Tibial artery (tissue), 4 donors: Measurements from ENCODE around the gene CCDC136.

Experiments
- DNase-seq, 2 donors: peaks; one replicate each; pipeline ENCODE4 v3.0.0-alpha.2; 2019
- H3K27ac ChIP-seq, 2 donors: fragments of 200-600 bp; sonication (generic) in 1 of 2; 1 replicate in 1 of 2; 2 replicates in 1 of 2; pipeline ENCODE4 v1.5.1; 2018 to 2019; ENCODE audit warnings: mild to moderate bottlenecking in 1 of 2
- H3K27me3 ChIP-seq, 2 donors: fragments of 200-600 bp; sonication (generic) in 1 of 2; one replicate each; pipeline versions ENCODE4 v1.5.1 to v1.6.0; 2016 to 2019
- H3K36me3 ChIP-seq, 3 donors: fragments of 200-600 bp; sonication (generic) in 2 of 3; one replicate each; pipeline ENCODE4 v1.5.1; 2016 to 2019; ENCODE audit warnings: mild to moderate bottlenecking in 2 of 3
- H3K4me1 ChIP-seq, 4 donors: fragments of 200-600 bp; sonication (generic) in 2 of 4; 1 replicate in 3 of 4; 2 replicates in 1 of 4; pipeline ENCODE4 v1.5.1; 2016 to 2019
- H3K4me3 ChIP-seq, 2 donors: fragments of 200-600 bp; sonication (generic) in 1 of 2; 1 replicate in 1 of 2; 2 replicates in 1 of 2; pipeline ENCODE4 v1.5.1; 2018 to 2019; ENCODE audit warnings: mild to moderate bottlenecking in 2 of 2
- H3K9me3 ChIP-seq, 3 donors: fragments of 200-600 bp; sonication (generic) in 1 of 3; one replicate each; pipeline ENCODE4 v1.5.1; 2016 to 2019
- intact Hi-C: fragments of 100-400 bp; cut with DNase I; formaldehyde crosslinking; loops from one replicate; pipeline ENCODE4 v1.15.0; 2023; ENCODE audit warnings: low total_unique reads
- TF ChIP-seq, protein P1 (sequence below), 2 experiments: fragments of 200-600 bp in 1 of 2; fragments of 450-650 bp in 1 of 2; IDR thresholded peaks; one replicate each; pipeline ENCODE4 v1.5.1; 2017 to 2019; ENCODE audit warnings: antibody characterized with exemption in 2 of 2, mild to moderate bottlenecking in 1 of 2, moderate library complexity in 1 of 2

CCDC136 gene

DNA sequence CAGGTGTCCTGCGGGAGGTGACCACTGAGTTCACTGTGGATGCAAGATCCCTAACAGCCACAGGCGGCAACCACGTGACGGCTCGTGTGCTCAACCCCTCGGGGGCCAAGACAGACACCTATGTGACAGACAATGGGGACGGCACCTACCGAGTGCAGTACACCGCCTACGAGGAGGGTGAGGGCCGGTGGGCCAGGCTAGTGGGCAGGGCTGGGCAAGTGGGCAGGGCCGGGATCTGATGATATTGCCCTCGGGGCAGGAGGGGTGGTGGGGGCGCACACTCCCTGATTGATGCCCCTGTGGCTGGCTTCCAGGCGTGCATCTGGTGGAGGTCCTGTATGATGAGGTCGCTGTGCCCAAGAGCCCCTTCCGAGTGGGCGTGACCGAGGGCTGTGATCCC, 54.2 kb downstream of the CCDC136 start:
- peaks cover 0 to 4% (median 0%) of the 10 kb centered on the region in 4 donors for H3K4me1 ChIP-seq
- peaks cover 43 to 96% (median 92%) of the 10 kb centered on the region in 3 donors for H3K36me3 ChIP-seq
- no peaks in the 10 kb centered on the region for H3K9me3 ChIP-seq
- DNase-seq, result no peak
- intact Hi-C loops, result no loop called here
- H3K27ac ChIP-seq, result no peak overlapping the region
- TF ChIP-seq, protein P1, sequence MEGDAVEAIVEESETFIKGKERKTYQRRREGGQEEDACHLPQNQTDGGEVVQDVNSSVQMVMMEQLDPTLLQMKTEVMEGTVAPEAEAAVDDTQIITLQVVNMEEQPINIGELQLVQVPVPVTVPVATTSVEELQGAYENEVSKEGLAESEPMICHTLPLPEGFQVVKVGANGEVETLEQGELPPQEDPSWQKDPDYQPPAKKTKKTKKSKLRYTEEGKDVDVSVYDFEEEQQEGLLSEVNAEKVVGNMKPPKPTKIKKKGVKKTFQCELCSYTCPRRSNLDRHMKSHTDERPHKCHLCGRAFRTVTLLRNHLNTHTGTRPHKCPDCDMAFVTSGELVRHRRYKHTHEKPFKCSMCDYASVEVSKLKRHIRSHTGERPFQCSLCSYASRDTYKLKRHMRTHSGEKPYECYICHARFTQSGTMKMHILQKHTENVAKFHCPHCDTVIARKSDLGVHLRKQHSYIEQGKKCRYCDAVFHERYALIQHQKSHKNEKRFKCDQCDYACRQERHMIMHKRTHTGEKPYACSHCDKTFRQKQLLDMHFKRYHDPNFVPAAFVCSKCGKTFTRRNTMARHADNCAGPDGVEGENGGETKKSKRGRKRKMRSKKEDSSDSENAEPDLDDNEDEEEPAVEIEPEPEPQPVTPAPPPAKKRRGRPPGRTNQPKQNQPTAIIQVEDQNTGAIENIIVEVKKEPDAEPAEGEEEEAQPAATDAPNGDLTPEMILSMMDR (IDR thresholded peaks at IDR 0.05), result no peak
- no peaks in the 10 kb centered on the region for H3K27me3 ChIP-seq
- no peak overlapping the region for H3K4me3 ChIP-seq

DNA sequence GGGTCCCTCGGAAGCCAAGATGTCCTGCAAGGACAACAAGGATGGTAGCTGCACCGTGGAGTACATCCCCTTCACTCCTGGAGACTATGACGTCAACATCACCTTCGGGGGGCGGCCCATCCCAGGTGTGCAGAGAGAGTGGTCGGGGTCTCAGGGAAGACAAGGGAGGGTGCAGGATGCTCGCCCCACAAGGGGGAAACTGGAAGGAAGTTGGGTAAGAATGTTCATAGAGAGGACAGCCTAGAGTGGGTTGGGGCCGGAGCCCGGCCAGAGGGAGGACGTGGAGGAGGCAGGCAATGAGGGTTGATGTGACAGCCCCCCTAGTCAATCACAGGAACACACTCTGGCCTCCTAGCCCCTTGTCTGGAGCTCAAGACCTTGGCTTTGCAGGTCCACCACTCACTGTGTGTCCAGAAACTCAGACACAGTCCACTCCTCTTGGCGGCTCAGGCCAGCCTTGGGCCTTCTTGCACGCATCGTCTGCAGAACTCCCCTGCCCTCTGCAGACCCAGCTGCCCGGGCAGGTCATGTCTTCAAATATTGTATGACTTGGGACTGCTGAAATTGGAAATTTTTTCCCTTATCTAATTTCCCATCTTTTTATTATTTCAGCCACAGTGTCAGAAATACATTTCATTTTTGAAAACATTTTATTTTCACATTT, 55.1 kb downstream of the CCDC136 start:
- Histone ChIP-seq H3K27me3 (no peaks in the 10 kb centered on the region), H3K9me3 (no peaks in the 10 kb centered on the region), H3K27ac (no peak overlapping the region), H3K4me1 (peaks cover 0 to 2% (median 0%) of the 10 kb centered on the region in 4 donors), H3K36me3 (peaks cover 51 to 99% (median 94%) of the 10 kb centered on the region in 3 donors), H3K4me3 (no peak overlapping the region)
- intact Hi-C loops, result no loop called here
- TF ChIP-seq, protein P1 (IDR thresholded peaks at IDR 0.05), result no peak
- DNase-seq, result no peak

DNA sequence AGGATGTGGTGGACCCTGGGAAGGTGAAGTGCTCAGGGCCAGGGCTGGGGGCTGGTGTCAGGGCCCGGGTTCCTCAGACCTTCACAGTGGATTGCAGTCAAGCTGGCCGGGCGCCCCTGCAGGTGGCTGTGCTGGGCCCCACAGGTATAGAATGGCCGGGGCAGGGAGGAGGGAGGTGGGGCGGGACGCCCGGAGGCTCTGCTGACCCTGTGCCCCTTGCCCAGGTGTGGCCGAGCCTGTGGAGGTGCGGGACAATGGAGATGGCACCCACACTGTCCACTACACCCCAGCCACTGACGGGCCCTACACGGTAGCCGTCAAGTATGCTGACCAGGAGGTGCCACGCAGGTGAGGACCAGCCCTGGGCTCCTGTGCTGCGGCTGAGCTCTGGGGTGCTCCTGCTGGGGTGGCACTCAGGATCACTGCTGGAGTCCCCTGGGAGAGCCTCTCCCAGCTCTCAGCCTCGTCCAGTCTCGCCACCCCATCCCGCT, 56.0 kb downstream of the CCDC136 start:
- H3K9me3 ChIP-seq, result no peaks in the 10 kb centered on the region
- H3K36me3 ChIP-seq, result peaks cover 56 to 100% (median 96%) of the 10 kb centered on the region in 3 donors
- TF ChIP-seq, protein P1 (IDR thresholded peaks at IDR 0.05), result no peak
- no peaks in the 10 kb centered on the region for H3K27me3 ChIP-seq
- no peak overlapping the region for H3K27ac ChIP-seq
- H3K4me1 ChIP-seq, result no peaks in the 10 kb centered on the region
- no peak for DNase-seq
- no peak overlapping the region for H3K4me3 ChIP-seq
- intact Hi-C loops, result no loop called here

DNA sequence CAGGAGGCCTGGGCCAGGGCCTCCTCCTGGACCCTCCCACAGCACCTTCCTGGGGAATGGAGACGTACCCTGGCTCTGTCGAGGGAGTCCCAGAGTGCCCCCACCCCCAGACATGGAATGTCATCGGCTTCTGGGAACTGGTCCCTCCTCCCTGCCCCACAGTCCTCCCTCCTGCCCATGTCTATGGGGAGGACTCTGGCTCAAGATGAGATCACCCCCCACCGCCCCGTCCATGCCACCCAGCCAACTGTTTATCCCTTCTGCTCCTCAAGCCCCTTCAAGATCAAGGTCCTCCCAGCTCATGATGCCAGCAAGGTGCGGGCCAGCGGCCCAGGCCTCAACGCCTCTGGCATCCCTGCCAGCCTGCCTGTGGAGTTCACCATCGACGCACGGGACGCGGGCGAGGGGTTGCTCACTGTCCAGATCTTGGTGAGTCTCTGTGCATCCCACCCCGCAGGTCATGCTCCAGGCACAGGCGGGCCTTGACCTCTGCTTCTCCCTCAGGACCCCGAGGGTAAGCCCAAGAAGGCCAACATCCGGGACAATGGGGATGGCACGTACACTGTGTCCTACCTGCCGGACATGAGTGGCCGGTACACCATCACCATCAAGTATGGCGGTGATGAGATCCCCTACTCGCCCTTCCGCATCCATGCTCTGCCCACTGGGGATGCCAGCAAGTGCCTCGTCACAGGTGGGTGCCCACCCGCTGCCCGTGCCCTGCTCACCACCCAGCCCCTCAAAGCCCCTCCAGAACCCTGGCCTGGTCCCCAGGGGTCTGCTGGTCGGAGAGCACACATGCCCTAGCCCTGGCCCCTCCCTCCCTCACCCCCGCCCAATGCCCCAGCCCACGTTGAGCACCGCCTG, 56.8 kb downstream of the CCDC136 start:
- TF ChIP-seq, protein P1 (IDR thresholded peaks at IDR 0.05), result no peak
- DNase-seq, result no peak
- Histone ChIP-seq H3K27ac (no peak overlapping the region), H3K9me3 (no peaks in the 10 kb centered on the region), H3K4me1 (no peaks in the 10 kb centered on the region), H3K4me3 (no peak overlapping the region), H3K36me3 (peaks cover 58 to 100% (median 96%) of the 10 kb centered on the region in 3 donors), H3K27me3 (no peaks in the 10 kb centered on the region)
- intact Hi-C loops, result no loop called here

DNA sequence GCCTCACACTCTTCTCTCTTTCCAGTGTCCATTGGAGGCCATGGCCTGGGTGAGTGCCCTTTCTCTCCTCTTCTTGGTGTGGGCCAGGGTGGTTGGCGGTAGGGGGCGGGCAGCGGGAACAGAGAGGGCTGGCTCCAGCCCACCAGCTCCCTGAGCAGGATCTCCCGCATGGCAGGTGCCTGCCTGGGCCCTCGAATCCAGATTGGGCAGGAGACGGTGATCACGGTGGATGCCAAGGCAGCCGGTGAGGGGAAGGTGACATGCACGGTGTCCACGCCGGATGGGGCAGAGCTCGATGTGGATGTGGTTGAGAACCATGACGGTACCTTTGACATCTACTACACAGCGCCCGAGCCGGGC, 57.4 kb downstream of the CCDC136 start:
- no peaks in the 10 kb centered on the region for H3K9me3 ChIP-seq
- H3K27ac ChIP-seq, result no peak overlapping the region
- TF ChIP-seq, protein P1 (IDR thresholded peaks at IDR 0.05), result no peak
- H3K4me3 ChIP-seq, result no peak overlapping the region
- H3K27me3 ChIP-seq, result no peaks in the 10 kb centered on the region
- H3K36me3 ChIP-seq, result peaks cover 64 to 100% (median 96%) of the 10 kb centered on the region in 3 donors
- no peak for DNase-seq
- intact Hi-C loops, result no loop called here
- no peaks in the 10 kb centered on the region for H3K4me1 ChIP-seq
